Ishikawa (cell line): ENCODE data around the gene C1QTNF6.

ENCODE experiments used
- CEBPB ChIP-seq: IDR thresholded peaks from 2 replicates; pipeline ENCODE4 v1.6.1; 2012
- CREB1 ChIP-seq: IDR thresholded peaks from 2 replicates; pipeline ENCODE4 v1.6.1; 2012; ENCODE audit warnings: low read depth
- EGR1 ChIP-seq: IDR thresholded peaks from 2 replicates; pipeline ENCODE4 v1.6.1; 2012
- EP300 ChIP-seq: IDR thresholded peaks from 2 replicates; pipeline ENCODE4 v1.6.1; 2012; ENCODE audit warnings: borderline replicate concordance
- FOXM1 ChIP-seq: IDR thresholded peaks from 2 replicates; pipeline ENCODE4 v1.6.1; 2012; ENCODE audit warnings: low read depth, borderline replicate concordance
- MAX ChIP-seq: IDR thresholded peaks from 2 replicates; pipeline ENCODE4 v1.6.1; 2012
- NFIC ChIP-seq: IDR thresholded peaks from 2 replicates; pipeline ENCODE4 v1.6.1; 2012
- RAD21 ChIP-seq: IDR thresholded peaks from 2 replicates; pipeline ENCODE4 v1.6.1; 2012; ENCODE audit warnings: low read depth
- REST ChIP-seq: IDR thresholded peaks from 2 replicates; pipeline ENCODE4 v1.6.1; 2012; ENCODE audit warnings: low read depth, mild to moderate bottlenecking
- TAF1 ChIP-seq: IDR thresholded peaks from 2 replicates; pipeline ENCODE4 v1.6.1; 2012; ENCODE audit warnings: low read depth, mild to moderate bottlenecking
- TCF12 ChIP-seq: IDR thresholded peaks from 2 replicates; pipeline ENCODE4 v1.6.1; 2012; ENCODE audit warnings: low read depth
- TEAD4 ChIP-seq: IDR thresholded peaks from 2 replicates; pipeline ENCODE4 v1.6.1; 2012
- USF1 ChIP-seq: IDR thresholded peaks from 2 replicates; pipeline ENCODE4 v1.6.1; 2012
- YY1 ChIP-seq: IDR thresholded peaks from 2 replicates; pipeline ENCODE4 v1.6.1; 2012; ENCODE audit warnings: low read depth
- ZBTB7A ChIP-seq: IDR thresholded peaks from 2 replicates; pipeline ENCODE4 v1.6.1; 2012; ENCODE audit warnings: low read depth

C1QTNF6 gene

GRCh38 chr22:37179126-37179470 is 8.9 kb downstream of the C1QTNF6 start:
- TF ChIP-seq TEAD4 (no peak), MAX (no peak), REST (no peak), TAF1 (no peak), YY1 (no peak), NFIC (no peak), EGR1 (no peak), EP300 (no peak), CEBPB (no peak), ZBTB7A (no peak), RAD21 (no peak), TCF12 (no peak)

GRCh38 chr22:37178350-37179125 is 9.5 kb downstream of the C1QTNF6 start:
- TF ChIP-seq USF1: no peak
- TF ChIP-seq YY1: no peak
- no peak for TF ChIP-seq NFIC
- TF ChIP-seq FOXM1: no peak
- TF ChIP-seq REST: no peak
- TF ChIP-seq ZBTB7A: no peak
- TF ChIP-seq MAX: no peak
- no peak for TF ChIP-seq EGR1
- no peak for TF ChIP-seq TEAD4
- no peak for TF ChIP-seq CREB1

- TF ChIP-seq TEAD4: no peak
- no peak for TF ChIP-seq RAD21
- no peak for TF ChIP-seq EGR1
- TF ChIP-seq USF1: no peak
- TF ChIP-seq FOXM1: no peak
- no peak for TF ChIP-seq EP300
- TF ChIP-seq NFIC: no peak
- no peak for TF ChIP-seq MAX
- no peak for TF ChIP-seq TCF12
- TF ChIP-seq YY1: no peak
- no peak for TF ChIP-seq REST
- TF ChIP-seq CEBPB: no peak
- no peak for TF ChIP-seq ZBTB7A
- TF ChIP-seq CREB1: no peak
- TF ChIP-seq TAF1: no peak
These were observed 10.3 kb downstream of the C1QTNF6 start for GRCh38 chr22:37177755-37178154.

GRCh38 chr22:37177221-37177620 is 10.8 kb downstream of the C1QTNF6 start:
- TF ChIP-seq MAX (no peak), YY1 (no peak), CREB1 (no peak), TCF12 (no peak), REST (no peak), ZBTB7A (no peak), TAF1 (no peak), FOXM1 (no peak), NFIC (no peak), EGR1 (no peak), RAD21 (no peak), USF1 (no peak), EP300 (no peak), TEAD4 (no peak), CEBPB (no peak)
